ENCODE measurements around the gene DLGAP1. TPM values are rescaled to one million over a fixed set of nuclear protein-coding genes. Genes with fewer than 3 reads are reported as not detected.

Gene DLGAP1
- total and polyA plus RNA-seq, 2 of the 4 experiments (the other 2 are of a cell fraction): under 0.01 to 0.09 TPM

DNA sequence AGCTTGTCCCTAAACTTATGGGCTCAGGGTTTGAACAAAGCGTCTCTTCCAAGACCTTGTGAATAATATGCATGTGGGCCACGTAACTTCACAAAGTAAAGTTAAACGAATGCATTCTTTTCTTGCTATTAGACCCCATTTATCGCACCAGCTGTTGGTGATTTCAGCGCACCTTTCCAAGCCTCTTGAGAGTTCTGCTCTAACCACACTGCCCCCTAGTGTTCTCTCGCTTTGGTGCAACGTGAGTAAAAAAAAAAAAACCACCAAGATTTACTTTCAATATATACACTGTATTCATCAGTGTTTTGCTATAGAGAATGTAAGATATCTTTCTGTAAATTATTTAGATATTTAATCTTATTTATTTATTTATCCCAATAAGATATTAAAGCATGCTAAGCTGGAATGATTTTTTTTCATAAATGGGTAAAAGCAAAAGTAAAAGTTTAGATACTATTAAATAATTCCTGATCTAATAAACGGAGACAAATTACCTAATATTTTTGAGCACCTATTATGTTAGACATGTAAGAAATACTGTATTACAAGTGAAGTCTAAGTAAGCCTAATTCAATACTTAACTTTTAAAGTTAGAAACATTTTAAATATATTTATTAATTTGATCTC is 459.5 kb downstream of the DLGAP1 start:
- CTCF ChIA-PET: interaction anchor here (0.5 to 4.3 kb wide), 32 partner anchors 10 to 718 kb away, joined by 3 to 39 read pairs (median 4); no protein-coding TSS in a partner anchor
- no peak overlapping the region for H4K5ac ChIP-seq (ENCODE audit: low read depth, low read length)
- peak; percentile 82 for DNase-seq
- BruUV-seq (replicated peaks): no TSS peak
- no peaks in the 10 kb centered on the region for H3K27me3 ChIP-seq (ENCODE audit: control insufficient read depth, insufficient read depth, low read length)
- 6% methylated on average over 3 of the region's 8 CpGs; no CpG with 5 or more reads in 1 of the 2 experiments for WGBS, 2 experiments (ENCODE audit: extremely low coverage in 2 of 2, insufficient read length in 1 of 2)
- H3K9me1 ChIP-seq (ENCODE audit: insufficient read depth, low read length): no peaks in the 10 kb centered on the region
- peak; percentile 72 for ATAC-seq (ENCODE audit: low read depth)
- peak overlapping the region; percentile 32; the same call in 1 of the 3 replicates for H2BK15ac ChIP-seq (ENCODE audit: low read depth, low read length)
- no peak overlapping the region for H2BK20ac ChIP-seq (ENCODE audit: low read depth, low read length)
- no peak for TF ChIP-seq POLR2A (IDR thresholded peaks at IDR 0.05; ENCODE audit: low read depth, low read length)
- TF ChIP-seq, protein P1, sequence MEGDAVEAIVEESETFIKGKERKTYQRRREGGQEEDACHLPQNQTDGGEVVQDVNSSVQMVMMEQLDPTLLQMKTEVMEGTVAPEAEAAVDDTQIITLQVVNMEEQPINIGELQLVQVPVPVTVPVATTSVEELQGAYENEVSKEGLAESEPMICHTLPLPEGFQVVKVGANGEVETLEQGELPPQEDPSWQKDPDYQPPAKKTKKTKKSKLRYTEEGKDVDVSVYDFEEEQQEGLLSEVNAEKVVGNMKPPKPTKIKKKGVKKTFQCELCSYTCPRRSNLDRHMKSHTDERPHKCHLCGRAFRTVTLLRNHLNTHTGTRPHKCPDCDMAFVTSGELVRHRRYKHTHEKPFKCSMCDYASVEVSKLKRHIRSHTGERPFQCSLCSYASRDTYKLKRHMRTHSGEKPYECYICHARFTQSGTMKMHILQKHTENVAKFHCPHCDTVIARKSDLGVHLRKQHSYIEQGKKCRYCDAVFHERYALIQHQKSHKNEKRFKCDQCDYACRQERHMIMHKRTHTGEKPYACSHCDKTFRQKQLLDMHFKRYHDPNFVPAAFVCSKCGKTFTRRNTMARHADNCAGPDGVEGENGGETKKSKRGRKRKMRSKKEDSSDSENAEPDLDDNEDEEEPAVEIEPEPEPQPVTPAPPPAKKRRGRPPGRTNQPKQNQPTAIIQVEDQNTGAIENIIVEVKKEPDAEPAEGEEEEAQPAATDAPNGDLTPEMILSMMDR (conservative IDR thresholded peaks at IDR 0.05; ENCODE audit: low read depth, low read length): peak; percentile 80
- TF ChIP-seq RAD21 (IDR thresholded peaks at IDR 0.05; ENCODE audit: low read length): peak; percentile 76
- TF ChIP-seq MAFK (IDR thresholded peaks at IDR 0.05; ENCODE audit: low read depth, low read length): no peak
- peak; percentile 71 for TF ChIP-seq SMC3 (IDR thresholded peaks at IDR 0.05; ENCODE audit: low read depth, low read length)
- H3K27ac ChIP-seq (ENCODE audit: insufficient read depth, low read length): no peak overlapping the region
- no peak overlapping the region for H3K23ac ChIP-seq (ENCODE audit: low read depth, low read length)
- no peak overlapping the region for H4K91ac ChIP-seq (ENCODE audit: insufficient read depth, low read depth, low read length)
- no peak overlapping the region for H3K18ac ChIP-seq (ENCODE audit: low read depth, low read length)
- H3K36me3 ChIP-seq (ENCODE audit: control insufficient read depth, insufficient read depth, low read length): no peaks in the 10 kb centered on the region
- peak overlapping the region; percentile 14; the same call in 1 of the 2 replicates for H3K4me2 ChIP-seq (ENCODE audit: low read depth, low read length)
- POLR2A ChIA-PET (ENCODE audit: unreplicated experiment): no interaction called here
- no peak overlapping the region for H2AFZ ChIP-seq (replicated peaks; ENCODE audit: low read length, poor library complexity)
- no peak overlapping the region for H2AK9ac ChIP-seq (replicated peaks; ENCODE audit: low read depth, low read length, poor library complexity)
- in situ Hi-C loops (cut with MboI; ENCODE audit: low sequenced_read_pairs): no loop called here
- H4K8ac ChIP-seq (ENCODE audit: low read depth in 2 of 2, low read length in 2 of 2): no peak overlapping the region
- H3K4me3 ChIP-seq (ENCODE audit: insufficient read depth, low read depth, low read length): no peak overlapping the region
- H2BK5ac ChIP-seq (ENCODE audit: low read depth, low read length, poor library complexity, severe bottlenecking): no peak overlapping the region
- no peak overlapping the region for H3K9ac ChIP-seq (ENCODE audit: low read depth, low read length)
- no peak overlapping the region for H3K14ac ChIP-seq (replicated peaks; ENCODE audit: low read depth, low read length)
- H2BK120ac ChIP-seq (ENCODE audit: low read depth, low read length): no peak overlapping the region
- H3K9me3 ChIP-seq (ENCODE audit: control insufficient read depth, insufficient read depth, low read length): no peaks in the 10 kb centered on the region
- intact Hi-C loops (cut with micrococcal nuclease): loop anchor here (1.0 to 5.0 kb wide), 3 partner anchors 122 to 543 kb away; partner anchors contain the start of gene TGIF1
- H3K56ac ChIP-seq (ENCODE audit: extremely low read depth, insufficient read depth, low read length): no peak overlapping the region; the same call in 1 of the 2 replicates
- no peaks in the 10 kb centered on the region for H4K20me1 ChIP-seq (ENCODE audit: insufficient read depth, low read length)
- dilution Hi-C loops (cut with HindIII; ENCODE audit: low sequenced_read_pairs, unreplicated experiment): no loop called here
- no peak overlapping the region for H2AK5ac ChIP-seq (ENCODE audit: low read depth, low read length)
- H3K4ac ChIP-seq (ENCODE audit: low read depth, low read length): no peak overlapping the region
- H3K4me1 ChIP-seq (ENCODE audit: control insufficient read depth, insufficient read depth, low read length): no peaks in the 10 kb centered on the region
- no peaks in the 10 kb centered on the region for H3K79me1 ChIP-seq (ENCODE audit: low read depth in 1 of 2, low read length in 2 of 2)
